Measurements from ENCODE around the gene ADGRL3.

DNA sequence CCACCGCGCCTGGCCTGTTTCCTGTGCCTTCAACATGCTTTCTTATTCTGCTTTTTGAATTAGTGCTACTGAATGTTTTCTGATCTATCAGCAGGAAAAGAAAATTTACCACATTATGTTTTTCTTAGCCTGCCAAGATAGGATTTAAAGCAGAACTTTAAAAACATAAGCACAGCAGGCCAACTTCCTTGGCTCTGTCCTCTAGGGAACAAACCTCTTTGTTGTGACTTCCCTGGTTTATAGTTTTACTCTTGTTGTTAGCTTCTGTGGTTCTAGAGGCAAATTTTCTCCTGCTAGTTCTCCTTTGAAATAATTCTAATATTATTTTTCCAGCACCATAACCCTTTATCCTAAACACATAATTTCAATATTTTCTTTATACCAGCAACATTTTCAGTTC lies 605.1 kb downstream of the ADGRL3 start:
- TF ChIP-seq, protein P1, sequence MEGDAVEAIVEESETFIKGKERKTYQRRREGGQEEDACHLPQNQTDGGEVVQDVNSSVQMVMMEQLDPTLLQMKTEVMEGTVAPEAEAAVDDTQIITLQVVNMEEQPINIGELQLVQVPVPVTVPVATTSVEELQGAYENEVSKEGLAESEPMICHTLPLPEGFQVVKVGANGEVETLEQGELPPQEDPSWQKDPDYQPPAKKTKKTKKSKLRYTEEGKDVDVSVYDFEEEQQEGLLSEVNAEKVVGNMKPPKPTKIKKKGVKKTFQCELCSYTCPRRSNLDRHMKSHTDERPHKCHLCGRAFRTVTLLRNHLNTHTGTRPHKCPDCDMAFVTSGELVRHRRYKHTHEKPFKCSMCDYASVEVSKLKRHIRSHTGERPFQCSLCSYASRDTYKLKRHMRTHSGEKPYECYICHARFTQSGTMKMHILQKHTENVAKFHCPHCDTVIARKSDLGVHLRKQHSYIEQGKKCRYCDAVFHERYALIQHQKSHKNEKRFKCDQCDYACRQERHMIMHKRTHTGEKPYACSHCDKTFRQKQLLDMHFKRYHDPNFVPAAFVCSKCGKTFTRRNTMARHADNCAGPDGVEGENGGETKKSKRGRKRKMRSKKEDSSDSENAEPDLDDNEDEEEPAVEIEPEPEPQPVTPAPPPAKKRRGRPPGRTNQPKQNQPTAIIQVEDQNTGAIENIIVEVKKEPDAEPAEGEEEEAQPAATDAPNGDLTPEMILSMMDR (conservative IDR thresholded peaks at IDR 0.05) = no peak
- no peak for TF ChIP-seq ZFX (IDR thresholded peaks at IDR 0.05)
